ENCODE data around the gene RALGPS1. TPM values are rescaled to one million over a fixed set of nuclear protein-coding genes. Genes with fewer than 3 reads are reported as not detected.

Gene RALGPS1
- polyA plus RNA-seq, 2 donors, result 3.8 to 6.4 TPM

GRCh38 chr9:127263664-127264063 is 349.1 kb downstream of the RALGPS1 start:
- no peak overlapping the region for H3K4me3 ChIP-seq (ENCODE audit: low read depth in 1 of 2, low read length in 2 of 2)
- no peaks in the 10 kb centered on the region for H3K36me3 ChIP-seq (ENCODE audit: control insufficient read depth in 2 of 2, insufficient read depth in 2 of 2, low read length in 1 of 2)
- H3K27me3 ChIP-seq (ENCODE audit: control insufficient read depth in 1 of 2, insufficient read depth in 2 of 2, low read length in 2 of 2), result no peaks in the 10 kb centered on the region
- H3K9me3 ChIP-seq (ENCODE audit: control insufficient read depth in 2 of 2, insufficient read depth in 1 of 2, low read depth in 1 of 2, low read length in 1 of 2), result no peaks in the 10 kb centered on the region
- peaks cover 0 to 2% of the 10 kb centered on the region in 2 donors for H3K4me1 ChIP-seq (ENCODE audit: control insufficient read depth in 2 of 2, insufficient read depth in 2 of 2, low read length in 1 of 2)
- H3K27ac ChIP-seq (ENCODE audit: low read depth in 2 of 2, low read length in 1 of 2), result no peak overlapping the region

GRCh38 chr9:127264462-127265219 is 350.1 kb downstream of the RALGPS1 start, which contains the start of gene GARNL3:
Gene GARNL3, plus strand, starts transcription at chr9:127264774. Its CDS starts 104 bp downstream, at chr9:127264878.
- no peaks in the 10 kb centered on the region for H3K36me3 ChIP-seq (ENCODE audit: control insufficient read depth in 2 of 2, insufficient read depth in 2 of 2, low read length in 1 of 2)
- WGBS, 2 donors, result 58 to 60% methylated on average over 8 of the region's 8 CpGs
- H3K27me3 ChIP-seq (ENCODE audit: control insufficient read depth in 1 of 2, insufficient read depth in 2 of 2, low read length in 2 of 2), result no peaks in the 10 kb centered on the region
- H3K4me1 ChIP-seq (ENCODE audit: control insufficient read depth in 2 of 2, insufficient read depth in 2 of 2, low read length in 1 of 2), result peaks cover 0 to 2% of the 10 kb centered on the region in 2 donors
- H3K27ac ChIP-seq (ENCODE audit: low read depth in 2 of 2, low read length in 1 of 2), result no peak within 1 kb of the TSS
- H3K9me3 ChIP-seq (ENCODE audit: control insufficient read depth in 2 of 2, insufficient read depth in 1 of 2, low read depth in 1 of 2, low read length in 1 of 2), result no peaks in the 10 kb centered on the region
- no peak within 1 kb of the TSS for H3K4me3 ChIP-seq (ENCODE audit: low read depth in 1 of 2, low read length in 2 of 2)

- Histone ChIP-seq H3K27ac (ENCODE audit: low read depth in 2 of 2, low read length in 1 of 2) (no peak overlapping the region), H3K27me3 (ENCODE audit: control insufficient read depth in 1 of 2, insufficient read depth in 2 of 2, low read length in 2 of 2) (no peaks in the 10 kb centered on the region), H3K36me3 (ENCODE audit: control insufficient read depth in 2 of 2, insufficient read depth in 2 of 2, low read length in 1 of 2) (no peaks in the 10 kb centered on the region)
These were observed 353.4 kb downstream of the RALGPS1 start for GRCh38 chr9:127267793-127268525.

GRCh38 chr9:127269449-127269848 is 354.9 kb downstream of the RALGPS1 start:
- Histone ChIP-seq H3K4me1 (ENCODE audit: control insufficient read depth in 2 of 2, insufficient read depth in 2 of 2, low read length in 1 of 2) (no peaks in the 10 kb centered on the region), H3K27me3 (ENCODE audit: control insufficient read depth in 1 of 2, insufficient read depth in 2 of 2, low read length in 2 of 2) (no peaks in the 10 kb centered on the region), H3K9me3 (ENCODE audit: control insufficient read depth in 2 of 2, insufficient read depth in 1 of 2, low read depth in 1 of 2, low read length in 1 of 2) (no peaks in the 10 kb centered on the region), H3K36me3 (ENCODE audit: control insufficient read depth in 2 of 2, insufficient read depth in 2 of 2, low read length in 1 of 2) (no peaks in the 10 kb centered on the region), H3K27ac (ENCODE audit: low read depth in 2 of 2, low read length in 1 of 2) (no peak overlapping the region), H3K4me3 (ENCODE audit: low read depth in 1 of 2, low read length in 2 of 2) (no peak overlapping the region)
- 90 to 91% methylated on average over 1 of the region's 1 CpG for WGBS, 2 donors

More at GRCh38 chr9:127267793-127268525, 353.4 kb downstream of the RALGPS1 start:
- no peaks in the 10 kb centered on the region for H3K4me1 ChIP-seq (ENCODE audit: control insufficient read depth in 2 of 2, insufficient read depth in 2 of 2, low read length in 1 of 2)
- no peaks in the 10 kb centered on the region for H3K9me3 ChIP-seq (ENCODE audit: control insufficient read depth in 2 of 2, insufficient read depth in 1 of 2, low read depth in 1 of 2, low read length in 1 of 2)
- H3K4me3 ChIP-seq (ENCODE audit: low read depth in 1 of 2, low read length in 2 of 2), result no peak overlapping the region
- WGBS, 2 donors, result 80 to 82% methylated on average over 5 of the region's 5 CpGs

Other genes starting within 250 kb of the RALGPS1 start
- gene ZBTB43, start 109.7 kb upstream of the RALGPS1 start, polyA plus RNA-seq, result 1 to 10 TPM; 4.8 to 5.0 TPM
- gene ZBTB34, start 54.1 kb upstream of the RALGPS1 start, polyA plus RNA-seq, result 1 to 10 TPM; 1.4 to 1.5 TPM
- 1 to 10 TPM; 1.9 to 5.8 TPM for gene ANGPTL2, start 207.9 kb downstream of the RALGPS1 start, polyA plus RNA-seq